ENCODE results near the gene NPIPB5.
"Not testable (repeated sequence)": the region's sequence is repeated elsewhere in the genome, so short reads cannot be mapped to it uniquely, and the experiment has no call there.

- TF ChIP-seq CTCF (IDR thresholded peaks at IDR 0.05); POLR2A (IDR thresholded peaks at IDR 0.05); EP300 (IDR thresholded peaks at IDR 0.05; ENCODE audit: low read depth); POLR2AphosphoS5 (IDR thresholded peaks at IDR 0.05): not testable (repeated sequence)
Measured at GRCh38 chr16:22549853-22550252, 39.2 kb downstream of the NPIPB5 start.
